Measurements from ENCODE around the gene UBL7.

GRCh38 chr15:74432968-74433591 is 27.9 kb downstream of the UBL7 start:
- TF ChIP-seq CTCF (IDR thresholded peaks at IDR 0.05; ENCODE audit: low read length) (no peak), EZH2 (IDR thresholded peaks at IDR 0.05; ENCODE audit: borderline replicate concordance, low read length) (no peak)

All from OCI-LY1 (cell line).